HG03432 (cell line): ENCODE data around the gene TPMT.
"Not testable (repeated sequence)": the region's sequence is repeated elsewhere in the genome, so short reads cannot be mapped to it uniquely, and the experiment has no call there.

Experiments
- ATAC-seq: cut with Tn5 transposase; IDR thresholded peaks from one replicate; pipeline ENCODE4 v1.9.1; 2021; ENCODE audit warnings: mild to moderate bottlenecking, moderate library complexity; ENCODE audit not compliant: unreplicated experiment

The TPMT gene

GRCh38 chr6:18154507-18155149 lies at the start of gene TPMT:
Gene TPMT (minus strand): TSS chr6:18155077. CDS start chr6:18149127, 5,950 bp downstream.
- peak; percentile 59 for ATAC-seq

- ATAC-seq: no peak
These were observed 48.9 kb upstream of the TPMT start for GRCh38 chr6:18203786-18204185.

- ATAC-seq: no peak
These were observed 37.1 kb upstream of the TPMT start for GRCh38 chr6:18192026-18192425.

- ATAC-seq: no peak
These were observed 34.3 kb upstream of the TPMT start for GRCh38 chr6:18189196-18189595.

- no peak for ATAC-seq
These were observed 32.8 kb upstream of the TPMT start for GRCh38 chr6:18187701-18188100.

- ATAC-seq: no peak
These were observed 31.8 kb upstream of the TPMT start for GRCh38 chr6:18186540-18187250.

GRCh38 chr6:18186033-18186432 lies 31.2 kb upstream of the TPMT start:
- ATAC-seq: no peak

GRCh38 chr6:18185624-18186023 lies 30.7 kb upstream of the TPMT start:
- no peak for ATAC-seq

- ATAC-seq: no peak
These were observed 28.9 kb upstream of the TPMT start for GRCh38 chr6:18183766-18184165.

GRCh38 chr6:18182568-18182967 lies 27.7 kb upstream of the TPMT start:
- ATAC-seq: no peak

- ATAC-seq: no peak
These were observed 25.0 kb upstream of the TPMT start for GRCh38 chr6:18179770-18180356.

GRCh38 chr6:18178960-18179615 lies 24.2 kb upstream of the TPMT start:
- no peak for ATAC-seq

- ATAC-seq: no peak
These were observed 22.5 kb upstream of the TPMT start for GRCh38 chr6:18177286-18177965.

- not testable (repeated sequence) for ATAC-seq
These were observed 21.3 kb upstream of the TPMT start for GRCh38 chr6:18176198-18176597.

- no peak for ATAC-seq
These were observed 17.0 kb upstream of the TPMT start for GRCh38 chr6:18171871-18172270.

GRCh38 chr6:18168264-18168663 lies 13.4 kb upstream of the TPMT start:
- ATAC-seq: no peak

GRCh38 chr6:18166312-18167036 lies 11.6 kb upstream of the TPMT start:
- ATAC-seq: no peak

GRCh38 chr6:18165751-18166150 lies 10.9 kb upstream of the TPMT start:
- ATAC-seq: no peak

GRCh38 chr6:18162401-18162800 lies 7.5 kb upstream of the TPMT start:
- no peak for ATAC-seq

GRCh38 chr6:18161431-18161830 lies 6.6 kb upstream of the TPMT start:
- no peak for ATAC-seq
